Dermis microvascular lymphatic vessel endothelial cell (primary cell): ENCODE measurements around the gene F8A1. TPM values are rescaled to one million over a fixed set of nuclear protein-coding genes. Genes with fewer than 3 reads are reported as not detected.

Experiments
- total RNA-seq: library from RNA; depleted of rRNA; stranded (reverse); fragments of >200 nt; gene quantifications from 2 replicates; pipeline ENCODE4 v1.2.1, GENCODE V29; 2014

The F8A1 gene
- total RNA-seq, 1 donor from 2014 or later: 0.51 TPM

Other genes with a start within 250 kb of the F8A1 start
- not detected in 2 replicates for gene CTAG2, start 232.8 kb upstream of the F8A1 start, total RNA-seq
- gene GAB3, start 135.3 kb upstream of the F8A1 start, total RNA-seq: 6.7 and 11.6 TPM in 2 replicates
- 37.1 and 46.3 TPM in 2 replicates for gene DKC1, start 123.5 kb upstream of the F8A1 start, total RNA-seq
- gene MPP1, start 80.9 kb upstream of the F8A1 start, total RNA-seq: 23.6 and 28.1 TPM in 2 replicates
- not detected in 2 replicates for gene SMIM9, start 51.7 kb upstream of the F8A1 start, total RNA-seq
- 8.9 and 31.0 TPM in 2 replicates for gene F8, start 136.4 kb downstream of the F8A1 start, total RNA-seq
- gene FUNDC2, start 140.5 kb downstream of the F8A1 start, total RNA-seq: 39.8 and 76.1 TPM in 2 replicates
- 8.3 and 9.0 TPM in 2 replicates for gene CMC4, start 184.8 kb downstream of the F8A1 start, total RNA-seq
- gene MTCP1, start 184.8 kb downstream of the F8A1 start, total RNA-seq: 11.5 and 18.4 TPM in 2 replicates
- 10.0 and 11.9 TPM in 2 replicates for gene BRCC3, start 185.2 kb downstream of the F8A1 start, total RNA-seq